Testis (tissue), 3 donors: ENCODE data around the gene KCTD1. TPM values are rescaled to one million over a fixed set of nuclear protein-coding genes. Genes with fewer than 3 reads are reported as not detected.

Experiments
- DNase-seq: peaks from one replicate; pipeline ENCODE4 v3.0.0-alpha.2; 2019
- H3K27ac ChIP-seq, 2 donors: fragments of 200-600 bp; sonication (generic); one replicate each; pipeline ENCODE4 v1.5.1; 2019
- H3K27me3 ChIP-seq: fragments of 200-600 bp; sonication (generic); one replicate; pipeline ENCODE4 v1.5.1; 2019
- H3K36me3 ChIP-seq: fragments of 200-600 bp; sonication (generic); one replicate; pipeline ENCODE4 v1.5.1; 2017; ENCODE audit warnings: low read depth; ENCODE audit errors: missing control alignments
- H3K4me1 ChIP-seq: fragments of 200-600 bp; sonication (generic); one replicate; pipeline ENCODE4 v1.5.1; 2019
- H3K4me3 ChIP-seq, 2 donors: fragments of 200-600 bp; sonication (generic); one replicate each; pipeline ENCODE4 v1.5.1; 2017 to 2019
- H3K9me3 ChIP-seq: fragments of 200-600 bp; sonication (generic); one replicate; pipeline ENCODE4 v1.5.1; 2017
- CTCF ChIP-seq, 3 experiments: fragments of 450-650 bp in 2 of 3; fragments of 200-600 bp in 1 of 3; sonication (generic) in 1 of 3; IDR thresholded peaks; one replicate each; pipeline ENCODE4 v1.5.1; 2016 to 2019; ENCODE audit warnings: antibody characterized with exemption in 3 of 3, mild to moderate bottlenecking in 2 of 3, moderate library complexity in 1 of 3
- POLR2A ChIP-seq: fragments of 450-650 bp; IDR thresholded peaks from one replicate; pipeline ENCODE4 v1.6.1; 2017; ENCODE audit warnings: antibody characterized with exemption, mild to moderate bottlenecking, moderate library complexity
- WGBS, 2 donors: methylation state at CpG; one replicate each; pipeline ENCODE4 v1.1.5; 2018; 5-methylcytosine and 5-hydroxymethylcytosine counted together
- intact Hi-C: fragments of 100-400 bp; cut with DNase I; formaldehyde crosslinking; loops from one replicate; pipeline ENCODE4 v1.15.1; 2023; ENCODE audit warnings: low total_unique reads
- microRNA-seq, 2 donors: library from miRNA; unstranded; fragments of <30 nt; microRNA quantifications; one replicate each; pipeline ENCODE4, GENCODE V29; 2016; ENCODE audit warnings: borderline number of aligned reads in 2 of 2, borderline replicate concordance in 1 of 2
- polyA plus RNA-seq: library from polyadenylated mRNA; stranded (reverse); fragments of 350-450 nt; fragmentation: Illumina TruSeq; extraction: RNeasy Lipid Tissue Mini Kit (QIAGEN cat#74804); gene quantifications from one replicate; pipeline ENCODE4 v1.2.3, GENCODE V29; 2014; ENCODE audit warnings: low read depth, low replicate concordance; ENCODE audit not compliant: insufficient read depth
- small RNA-seq, 2 donors: library from RNA; depleted of rRNA; stranded (forward); fragments of <200 nt; gene quantifications; one replicate each; pipeline ENCODE3, GENCODE V24; 2016
- total RNA-seq, 2 donors: library from RNA; depleted of rRNA; stranded (reverse); fragments of >200 nt; gene quantifications; one replicate each; pipeline ENCODE4 v1.2.3, GENCODE V29; 2016

KCTD1 gene
- total and polyA plus RNA-seq, 3 donors from 2014 or later = 13.1 to 19.9 (median 19.6) TPM

- no peak for TF ChIP-seq CTCF (IDR thresholded peaks at IDR 0.05)
- TF ChIP-seq POLR2A = no peak
- WGBS, 2 donors = 86 to 92% methylated on average over 15 to 16 of the region's 16 CpGs
- intact Hi-C loops = no loop called here
Observed at GRCh38 chr18:26407736-26408601, 140.4 kb downstream of the KCTD1 start.

GRCh38 chr18:26406854-26407517, 141.4 kb downstream of the KCTD1 start:
- H3K27me3 ChIP-seq = no peaks in the 10 kb centered on the region
- intact Hi-C loops = no loop called here
- H3K4me1 ChIP-seq = no peaks in the 10 kb centered on the region
- no peaks in the 10 kb centered on the region for H3K36me3 ChIP-seq
- DNase-seq = no peak
- 68 to 72% methylated on average over 14 to 15 of the region's 15 CpGs for WGBS, 2 donors
- no peaks in the 10 kb centered on the region for H3K9me3 ChIP-seq
- TF ChIP-seq POLR2A (no peak), CTCF (IDR thresholded peaks at IDR 0.05) (no peak)
- H3K27ac ChIP-seq = no peak overlapping the region
- H3K4me3 ChIP-seq = no peak overlapping the region

More at GRCh38 chr18:26407736-26408601, 140.4 kb downstream of the KCTD1 start:
- Histone ChIP-seq H3K27ac (no peak overlapping the region), H3K27me3 (no peaks in the 10 kb centered on the region), H3K4me1 (no peaks in the 10 kb centered on the region), H3K4me3 (no peak overlapping the region), H3K36me3 (no peaks in the 10 kb centered on the region), H3K9me3 (no peaks in the 10 kb centered on the region)
- no peak for DNase-seq

GRCh38 chr18:26406324-26406723, 142.0 kb downstream of the KCTD1 start:
- Histone ChIP-seq H3K9me3 (no peaks in the 10 kb centered on the region), H3K4me1 (no peaks in the 10 kb centered on the region), H3K4me3 (no peak overlapping the region), H3K36me3 (no peaks in the 10 kb centered on the region), H3K27me3 (no peaks in the 10 kb centered on the region), H3K27ac (no peak overlapping the region)
- no peak for TF ChIP-seq CTCF (IDR thresholded peaks at IDR 0.05)
- no peak for TF ChIP-seq POLR2A
- WGBS, 2 donors = 64 to 66% methylated on average over 7 to 12 of the region's 12 CpGs
- intact Hi-C loops = no loop called here
- DNase-seq = no peak

GRCh38 chr18:26405190-26405801, 143.1 kb downstream of the KCTD1 start:
- WGBS, 2 donors = 69 to 75% methylated on average over 4 to 5 of the region's 5 CpGs
- Histone ChIP-seq H3K9me3 (no peaks in the 10 kb centered on the region), H3K27me3 (no peaks in the 10 kb centered on the region), H3K27ac (no peak overlapping the region), H3K4me1 (no peaks in the 10 kb centered on the region), H3K4me3 (no peak overlapping the region), H3K36me3 (no peaks in the 10 kb centered on the region)
- intact Hi-C loops = no loop called here
- TF ChIP-seq CTCF (IDR thresholded peaks at IDR 0.05) (no peak), POLR2A (no peak)
- DNase-seq = peak; percentile 55

Small RNAs within 50 kb of the gene (microRNA-seq; reads per million reads assigned to microRNA genes)
- gene MIR8057 = 0 reads per million in 2 donors

Small RNAs within 50 kb of the gene (small RNA-seq; reads per million reads assigned to genes)
- 0 reads per million in 2 donors for gene MIR8057
